ENCODE measurements around the gene ATP5ME. TPM values are rescaled to one million over a fixed set of nuclear protein-coding genes. Genes with fewer than 3 reads are reported as not detected.

Gene ATP5ME
- total RNA-seq, 2 donors from 2014 or later: 108 to 125 TPM

DNA sequence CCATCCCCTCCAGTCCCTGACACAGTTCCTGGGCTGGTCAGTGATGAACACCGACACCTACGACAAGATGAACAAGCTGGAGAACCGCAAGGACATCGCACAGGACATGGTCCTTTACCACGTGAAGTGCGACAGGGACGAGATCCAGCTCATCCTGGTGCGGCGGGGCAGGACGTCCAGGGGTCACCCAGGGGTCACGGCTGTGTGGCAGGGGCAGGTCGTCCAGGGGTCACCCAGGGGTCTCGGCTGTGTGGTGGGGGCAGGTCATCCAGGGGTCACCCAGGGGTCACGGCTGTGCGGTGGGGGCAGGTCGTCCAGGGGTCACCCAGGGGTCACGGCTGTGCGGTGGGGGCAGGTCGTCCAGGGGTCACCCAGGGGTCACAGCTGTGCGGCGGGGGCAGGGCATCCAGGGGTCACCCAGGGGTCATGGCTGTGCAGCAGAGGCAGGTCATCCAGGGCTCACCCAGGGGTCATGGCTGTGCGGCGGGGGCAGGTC, 16.7 kb downstream of the ATP5ME start:
- ATAC-seq (replicated peaks in 1 of 2) (no peak), DNase-seq (no peak)
- no peak overlapping the region for H3K4me3 Mint-ChIP-seq
- no peaks in the 10 kb centered on the region for H3K27me3 Mint-ChIP-seq (ENCODE audit: low read depth)
- H3K27ac Mint-ChIP-seq: no peak overlapping the region
- H3K4me1 Mint-ChIP-seq (ENCODE audit: low read depth): peaks cover 4% of the 10 kb centered on the region
- peaks cover 5 to 9% of the 10 kb centered on the region in 2 donors for H3K36me3 Mint-ChIP-seq (ENCODE audit: insufficient read depth in 2 of 2)
- H3K9me3 Mint-ChIP-seq: peaks cover 3 to 4% of the 10 kb centered on the region in 2 donors

DNA sequence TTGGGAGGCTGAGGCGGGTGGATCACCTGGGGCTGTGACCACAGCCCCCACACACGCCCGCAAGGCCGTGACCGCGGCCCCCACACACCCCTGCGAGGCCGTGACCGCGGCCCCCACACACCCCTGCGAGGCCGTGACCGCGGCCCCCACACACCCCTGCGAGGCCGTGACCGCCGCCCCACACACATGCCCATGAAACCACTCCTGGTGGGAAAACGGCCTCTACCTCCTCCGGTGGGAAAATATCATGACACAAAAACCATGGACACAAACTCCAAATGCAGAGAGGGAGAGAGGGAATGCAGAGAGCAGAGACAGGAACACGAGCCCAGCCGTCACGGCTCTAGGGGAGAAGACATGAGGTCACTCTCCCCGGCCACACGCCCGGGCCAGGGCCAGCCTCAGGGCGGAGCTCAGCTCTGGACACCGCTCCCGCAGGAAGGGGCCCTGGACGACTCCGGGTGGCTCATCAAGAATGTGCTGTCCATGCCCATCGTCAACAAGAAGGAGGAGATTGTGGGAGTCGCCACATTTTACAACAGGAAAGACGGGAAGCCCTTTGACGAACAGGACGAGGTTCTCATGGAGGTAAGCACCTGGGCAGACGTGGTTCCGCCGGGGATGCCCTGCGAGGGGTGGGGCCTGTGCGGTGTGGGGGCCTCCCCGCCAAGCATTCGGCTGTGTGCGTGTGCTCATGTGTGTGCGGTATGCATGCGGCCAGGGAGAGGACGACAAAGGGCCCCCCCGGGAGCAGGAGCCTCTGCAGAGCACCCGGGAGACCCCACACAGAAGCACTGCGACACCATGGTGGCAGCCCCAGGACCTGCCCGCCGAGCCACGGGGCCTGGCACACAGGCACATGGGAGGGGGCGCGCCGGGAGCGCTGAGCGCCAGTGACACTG, 17.4 kb downstream of the ATP5ME start:
- Mint-ChIP-seq H3K27ac (no peak overlapping the region), H3K27me3 (ENCODE audit: low read depth) (no peaks in the 10 kb centered on the region), H3K9me3 (peaks cover 3 to 4% of the 10 kb centered on the region in 2 donors), H3K4me3 (no peak overlapping the region), H3K36me3 (ENCODE audit: insufficient read depth in 2 of 2) (peaks cover 5 to 9% of the 10 kb centered on the region in 2 donors), H3K4me1 (ENCODE audit: low read depth) (no peaks in the 10 kb centered on the region)
- ATAC-seq (replicated peaks in 1 of 2): no peak
- DNase-seq: no peak

- Mint-ChIP-seq H3K27ac (no peak overlapping the region), H3K4me1 (ENCODE audit: low read depth) (no peaks in the 10 kb centered on the region), H3K27me3 (ENCODE audit: low read depth) (no peaks in the 10 kb centered on the region), H3K4me3 (no peak overlapping the region), H3K36me3 (ENCODE audit: insufficient read depth in 2 of 2) (peaks cover 1 to 5% of the 10 kb centered on the region in 2 donors), H3K9me3 (no peaks in the 10 kb centered on the region)
- no peak for DNase-seq
- no peak for ATAC-seq (replicated peaks in 1 of 2)
These were observed 18.5 kb downstream of the ATP5ME start for GRCh38 chr4:655464-656151.

DNA sequence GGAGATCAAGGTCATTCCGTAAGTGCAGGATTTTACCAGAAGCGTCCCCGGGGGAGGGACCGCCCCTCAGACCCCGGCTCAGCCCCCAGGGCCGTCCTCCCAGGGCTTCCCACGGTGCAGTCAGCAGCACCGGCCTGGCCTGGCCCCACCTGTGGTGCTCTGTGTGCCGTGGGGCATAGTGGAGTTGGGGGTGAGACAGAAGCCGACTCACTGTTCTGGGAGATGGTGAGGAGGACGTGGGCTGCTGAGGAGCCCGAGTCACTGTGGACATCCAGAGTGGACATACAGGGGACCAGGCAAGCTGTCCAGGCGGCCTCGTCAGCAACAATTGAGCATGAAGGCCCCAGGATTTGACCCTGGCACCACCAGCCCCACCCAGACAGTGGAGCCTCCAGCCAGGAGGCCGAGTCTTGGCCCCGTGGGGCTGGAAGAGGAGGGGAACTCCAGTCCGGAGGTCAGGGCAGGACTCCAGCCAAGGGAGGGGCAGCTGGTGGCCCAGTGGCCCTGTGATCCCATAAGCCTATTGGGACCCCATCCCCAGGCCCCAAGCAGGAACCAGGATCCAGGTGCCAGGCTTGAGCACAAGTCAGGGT, 19.1 kb downstream of the ATP5ME start:
- Mint-ChIP-seq H3K4me3 (no peak overlapping the region), H3K27me3 (ENCODE audit: low read depth) (no peaks in the 10 kb centered on the region), H3K27ac (no peak overlapping the region), H3K4me1 (ENCODE audit: low read depth) (no peaks in the 10 kb centered on the region), H3K9me3 (no peaks in the 10 kb centered on the region), H3K36me3 (ENCODE audit: insufficient read depth in 2 of 2) (peaks cover 0 to 3% of the 10 kb centered on the region in 2 donors)
- DNase-seq: no peak
- ATAC-seq (replicated peaks in 1 of 2): no peak

GRCh38 chr4:654503-654845, 19.6 kb downstream of the ATP5ME start:
- DNase-seq (no peak), ATAC-seq (replicated peaks in 1 of 2) (no peak)
- H3K4me1 Mint-ChIP-seq (ENCODE audit: low read depth): no peaks in the 10 kb centered on the region
- H3K9me3 Mint-ChIP-seq: no peaks in the 10 kb centered on the region
- H3K36me3 Mint-ChIP-seq (ENCODE audit: insufficient read depth in 2 of 2): no peaks in the 10 kb centered on the region
- H3K27ac Mint-ChIP-seq: no peak overlapping the region
- no peak overlapping the region for H3K4me3 Mint-ChIP-seq
- H3K27me3 Mint-ChIP-seq (ENCODE audit: low read depth): no peaks in the 10 kb centered on the region

DNA sequence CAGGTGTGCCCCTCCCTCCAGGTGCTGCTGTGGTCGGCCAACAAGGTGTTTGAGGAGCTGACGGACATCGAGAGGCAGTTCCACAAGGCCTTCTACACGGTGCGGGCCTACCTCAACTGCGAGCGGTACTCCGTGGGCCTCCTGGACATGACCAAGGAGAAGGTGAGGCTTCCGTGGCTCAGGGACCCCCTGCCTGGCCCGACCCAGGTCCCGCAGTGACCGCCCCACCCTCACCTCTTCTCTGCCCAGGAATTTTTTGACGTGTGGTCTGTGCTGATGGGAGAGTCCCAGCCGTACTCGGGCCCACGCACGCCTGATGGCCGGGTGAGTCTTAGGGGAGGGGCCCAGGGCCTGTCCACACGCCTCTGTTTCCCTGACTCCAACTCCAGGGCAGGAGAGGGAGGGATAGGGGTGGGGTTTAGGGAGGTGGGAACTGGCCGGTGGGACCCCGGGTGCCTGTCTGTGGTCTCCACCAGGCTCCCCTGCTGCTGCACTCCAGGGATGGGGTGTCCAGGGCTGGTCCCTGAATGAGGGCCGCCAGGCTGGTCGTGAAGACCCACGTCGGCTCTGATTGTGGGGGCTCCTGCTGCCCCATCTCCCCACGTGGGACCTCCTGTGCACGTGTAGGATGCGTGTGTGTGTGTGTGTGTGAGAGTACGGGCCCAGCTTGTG, 20.1 kb downstream of the ATP5ME start:
- H3K36me3 Mint-ChIP-seq (ENCODE audit: insufficient read depth in 2 of 2): no peaks in the 10 kb centered on the region
- no peaks in the 10 kb centered on the region for H3K9me3 Mint-ChIP-seq
- no peaks in the 10 kb centered on the region for H3K27me3 Mint-ChIP-seq (ENCODE audit: low read depth)
- no peak for ATAC-seq (replicated peaks in 1 of 2)
- H3K4me3 Mint-ChIP-seq: no peak overlapping the region
- H3K27ac Mint-ChIP-seq: no peak overlapping the region
- H3K4me1 Mint-ChIP-seq (ENCODE audit: low read depth): no peaks in the 10 kb centered on the region
- DNase-seq: no peak

DNA sequence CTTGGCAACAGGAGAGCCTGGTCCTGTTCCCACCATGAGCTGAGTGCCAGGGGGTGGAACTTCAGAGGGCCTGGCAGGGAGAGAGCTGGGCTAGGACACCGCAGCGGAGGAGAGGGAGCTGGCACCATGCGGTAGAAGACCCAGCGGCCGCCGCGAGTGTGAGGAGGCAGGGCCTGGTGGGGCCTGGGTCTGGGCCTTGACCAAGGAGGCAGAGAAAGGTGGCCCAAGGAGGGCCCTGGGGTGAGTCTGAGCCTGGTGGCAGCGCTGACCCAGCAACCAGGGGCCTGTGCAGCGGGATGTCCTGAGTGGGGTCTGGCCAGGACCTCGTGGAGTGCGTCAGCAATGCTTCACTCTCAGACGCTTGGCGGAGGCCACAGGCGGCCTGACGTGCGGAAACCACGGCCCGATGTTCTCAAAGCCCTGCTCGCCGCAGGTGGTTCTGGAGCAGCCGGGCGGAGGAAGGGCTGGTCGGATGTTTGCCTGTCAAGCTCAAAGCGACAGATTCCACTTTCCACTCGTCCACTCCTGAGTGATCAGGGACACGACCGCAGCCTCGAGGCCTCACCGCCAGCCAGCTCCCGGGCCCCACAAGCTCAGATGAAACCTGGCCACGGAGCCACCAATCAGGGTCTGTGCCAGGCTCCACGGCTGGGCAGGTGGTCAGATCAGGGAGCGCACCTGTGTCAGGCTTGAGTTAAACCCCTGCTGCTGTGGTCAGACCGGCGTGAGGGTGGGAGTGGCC, 20.8 kb downstream of the ATP5ME start:
- ATAC-seq (replicated peaks in 1 of 2) (no peak), DNase-seq (no peak)
- Mint-ChIP-seq H3K27me3 (ENCODE audit: low read depth) (no peaks in the 10 kb centered on the region), H3K4me1 (ENCODE audit: low read depth) (no peaks in the 10 kb centered on the region), H3K4me3 (no peak overlapping the region), H3K9me3 (no peaks in the 10 kb centered on the region), H3K27ac (no peak overlapping the region), H3K36me3 (ENCODE audit: insufficient read depth in 2 of 2) (no peaks in the 10 kb centered on the region)

GRCh38 chr4:651884-652642, 22.0 kb downstream of the ATP5ME start:
- Mint-ChIP-seq H3K27me3 (ENCODE audit: low read depth) (no peaks in the 10 kb centered on the region), H3K36me3 (ENCODE audit: insufficient read depth in 2 of 2) (no peaks in the 10 kb centered on the region), H3K9me3 (no peaks in the 10 kb centered on the region), H3K4me1 (ENCODE audit: low read depth) (no peaks in the 10 kb centered on the region), H3K27ac (no peak overlapping the region), H3K4me3 (no peak overlapping the region)
- ATAC-seq (replicated peaks in 1 of 2) (no peak), DNase-seq (no peak)

GRCh38 chr4:650951-651883, 22.9 kb downstream of the ATP5ME start:
- ATAC-seq (replicated peaks in 1 of 2): no peak
- no peaks in the 10 kb centered on the region for H3K36me3 Mint-ChIP-seq (ENCODE audit: insufficient read depth in 2 of 2)

GRCh38 chr4:650461-650860, 23.6 kb downstream of the ATP5ME start:
- peaks cover 0 to 1% of the 10 kb centered on the region in 2 donors for H3K9me3 Mint-ChIP-seq

More at GRCh38 chr4:650951-651883, 22.9 kb downstream of the ATP5ME start:
- no peaks in the 10 kb centered on the region for H3K27me3 Mint-ChIP-seq (ENCODE audit: low read depth)
- H3K9me3 Mint-ChIP-seq: no peaks in the 10 kb centered on the region
- H3K4me1 Mint-ChIP-seq (ENCODE audit: low read depth): peaks cover 6% of the 10 kb centered on the region
- no peak overlapping the region for H3K27ac Mint-ChIP-seq
- no peak for DNase-seq
- no peak overlapping the region for H3K4me3 Mint-ChIP-seq

DNA sequence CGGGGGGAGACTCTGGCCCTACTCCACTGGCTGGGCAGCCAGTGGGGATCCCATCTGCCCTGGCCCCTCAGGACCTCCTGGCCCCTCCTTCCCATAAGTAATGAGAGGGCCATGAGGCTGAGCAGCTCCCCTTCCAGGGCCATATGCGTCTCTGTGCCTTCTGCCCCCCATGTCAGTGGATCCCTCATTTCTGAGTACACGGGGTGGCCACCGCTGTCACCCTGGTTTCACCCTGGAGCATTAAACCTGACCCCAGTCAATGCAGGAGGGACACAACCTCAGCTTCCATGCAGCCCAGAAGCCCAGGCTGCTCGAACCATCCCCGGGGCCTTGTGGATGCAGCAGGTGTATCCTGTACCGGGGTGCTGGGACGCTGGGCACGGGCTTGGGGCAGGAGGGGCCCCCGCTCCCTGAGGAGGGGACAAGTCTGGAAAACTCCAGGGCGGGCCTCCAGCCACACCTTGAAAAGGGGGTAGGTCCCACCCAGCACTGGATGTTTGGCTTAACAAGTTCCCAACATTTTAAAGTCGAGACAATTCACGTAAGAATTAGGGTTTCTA, 24.2 kb downstream of the ATP5ME start:
- Mint-ChIP-seq H3K4me3 (no peak overlapping the region), H3K27ac (no peak overlapping the region), H3K27me3 (ENCODE audit: low read depth) (no peaks in the 10 kb centered on the region), H3K9me3 (peaks cover under 1 to 1% of the 10 kb centered on the region in 2 donors), H3K36me3 (ENCODE audit: insufficient read depth in 2 of 2) (no peaks in the 10 kb centered on the region), H3K4me1 (ENCODE audit: low read depth) (peaks cover 9% of the 10 kb centered on the region)
- DNase-seq (no peak), ATAC-seq (replicated peaks in 1 of 2) (no peak)

More at GRCh38 chr4:650461-650860, 23.6 kb downstream of the ATP5ME start:
- DNase-seq (no peak), ATAC-seq (replicated peaks in 1 of 2) (no peak)
- Mint-ChIP-seq H3K27ac (no peak overlapping the region), H3K4me3 (no peak overlapping the region), H3K4me1 (ENCODE audit: low read depth) (peaks cover 9% of the 10 kb centered on the region), H3K36me3 (ENCODE audit: insufficient read depth in 2 of 2) (no peaks in the 10 kb centered on the region), H3K27me3 (ENCODE audit: low read depth) (no peaks in the 10 kb centered on the region)

All from activated T-cell treated with anti-CD3 and anti-CD28 coated beads, Interleukin-2, amount 50 U/mL, for 72 hours (primary cell).